Activated CD8-positive, alpha-beta memory T cell treated with anti-CD3 and anti-CD28 coated beads, Interleukin-2, amount 50 U/mL, for 24 hours (primary cell): ENCODE results near the gene TLN1.

ENCODE experiments used
- DNase-seq: peaks from one replicate; pipeline ENCODE4 v3.0.0-alpha.2; 2020; ENCODE audit errors: extremely low read depth

Gene TLN1

DNA sequence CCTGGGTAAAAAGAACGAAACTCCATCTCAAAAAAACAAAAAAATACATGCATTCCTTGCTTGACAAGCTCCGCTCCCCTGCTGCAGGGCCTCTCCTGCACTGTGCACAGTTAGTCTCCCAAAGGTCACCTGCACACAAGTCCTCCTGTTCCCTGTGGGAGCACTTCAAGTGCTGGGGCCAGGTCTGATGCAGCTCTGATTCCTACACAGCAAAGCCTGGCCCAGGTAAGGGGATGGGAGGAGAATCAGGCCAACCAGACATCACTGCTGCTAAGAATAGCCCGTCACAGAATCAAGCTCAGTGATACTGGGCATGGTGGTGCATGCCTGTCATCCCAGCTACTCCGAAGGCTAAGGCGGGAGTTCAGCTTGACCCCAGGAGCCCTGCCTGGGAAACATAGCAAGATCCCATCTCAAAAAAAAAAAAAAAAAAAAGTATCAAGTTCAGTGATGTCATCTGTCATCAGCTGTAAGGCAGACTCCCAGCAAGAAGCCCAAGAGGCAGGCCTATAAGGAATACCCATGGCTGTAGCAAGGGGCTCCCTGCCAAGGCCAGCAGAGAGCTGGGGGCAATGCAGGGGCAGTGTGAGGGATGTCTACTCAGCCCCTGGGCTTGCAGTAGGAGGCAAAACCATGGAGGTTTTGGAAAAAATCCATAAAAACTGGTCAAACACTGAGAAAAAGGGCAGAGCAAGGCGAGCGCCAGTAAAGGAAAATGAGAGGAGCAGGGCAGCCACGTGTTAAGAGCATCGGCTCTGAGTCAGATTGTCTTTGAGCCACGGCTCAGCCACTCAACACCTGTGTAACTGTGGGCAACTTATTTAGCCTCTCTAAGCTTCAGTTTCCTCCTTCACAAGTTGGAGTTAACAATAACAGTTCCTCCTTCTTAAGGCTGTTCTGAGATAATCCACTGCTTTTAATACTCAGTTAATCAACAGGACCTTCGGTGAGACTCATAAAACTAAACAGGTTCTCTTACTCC is 45.5 kb downstream of the TLN1 start:
- no peak for DNase-seq

DNA sequence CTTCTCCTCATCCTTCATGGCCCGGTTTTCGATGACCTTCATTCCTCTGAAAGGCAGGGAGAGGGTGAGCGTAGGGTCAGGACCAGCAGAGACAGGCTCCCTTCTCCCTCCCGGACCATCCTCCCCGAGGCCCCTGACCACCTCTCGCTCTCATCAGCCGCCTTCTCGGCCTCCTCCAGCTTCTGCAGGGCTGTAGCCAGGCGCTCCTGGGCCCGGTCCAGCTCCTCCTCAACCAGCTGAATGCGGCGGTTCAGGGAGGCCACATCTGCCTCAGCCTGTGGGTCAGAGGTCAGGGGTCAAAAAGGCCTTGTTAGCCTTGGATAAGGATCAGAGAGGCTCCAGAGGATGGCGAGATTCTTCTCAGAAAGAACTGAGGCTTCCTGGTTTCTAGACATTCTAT is 46.5 kb downstream of the TLN1 start:
- no peak for DNase-seq

- no peak for DNase-seq
These were observed 47.1 kb downstream of the TLN1 start for GRCh38 chr9:35684921-35685320.

GRCh38 chr9:35683323-35683722 is 48.7 kb downstream of the TLN1 start:
- no peak for DNase-seq

DNA sequence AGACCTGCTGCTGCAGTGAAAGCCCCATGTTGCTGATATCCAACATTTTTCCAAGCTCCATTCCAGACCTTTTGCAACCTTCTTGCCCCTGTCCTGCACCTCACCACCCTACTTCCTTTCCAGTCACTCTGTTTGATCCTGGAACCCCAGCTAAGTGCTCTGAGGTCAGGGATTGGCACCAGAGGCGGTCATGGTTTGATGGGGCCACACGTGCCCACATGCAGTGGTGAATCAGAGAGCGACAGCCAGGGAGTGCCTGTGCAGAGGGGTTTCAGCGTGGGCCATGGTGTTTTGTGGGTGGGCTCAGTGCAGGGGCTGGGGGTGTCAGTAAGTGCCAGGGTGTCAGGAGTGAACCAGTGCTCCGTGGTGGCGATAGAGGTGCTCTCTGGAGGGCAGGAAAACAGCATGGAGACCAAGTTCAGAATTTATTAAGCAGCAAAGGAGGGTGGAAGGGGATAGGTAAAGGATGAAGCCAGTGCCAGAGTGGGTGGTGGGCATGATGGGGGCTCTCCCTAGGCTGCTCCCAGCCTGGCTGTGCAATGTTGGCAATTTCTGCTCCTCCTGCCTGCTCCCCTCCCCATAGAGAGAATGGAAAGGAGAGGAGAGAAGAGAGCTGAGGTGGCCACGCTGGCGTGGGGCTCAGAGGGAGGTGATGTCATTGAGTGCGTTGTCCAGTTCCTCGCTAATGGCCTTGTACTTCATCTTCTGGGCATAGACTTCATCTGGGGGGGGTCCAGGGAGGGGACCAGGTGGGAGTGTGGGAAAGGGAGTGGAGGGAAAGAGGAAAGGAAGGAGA is 49.3 kb downstream of the TLN1 start:
- no peak for DNase-seq

- DNase-seq = no peak
These were observed 49.9 kb downstream of the TLN1 start for GRCh38 chr9:35682051-35682450.

GRCh38 chr9:35681341-35682002 is 50.5 kb downstream of the TLN1 start:
- DNase-seq = no peak

- no peak for DNase-seq
These were observed 51.5 kb downstream of the TLN1 start for GRCh38 chr9:35680331-35681105.

DNA sequence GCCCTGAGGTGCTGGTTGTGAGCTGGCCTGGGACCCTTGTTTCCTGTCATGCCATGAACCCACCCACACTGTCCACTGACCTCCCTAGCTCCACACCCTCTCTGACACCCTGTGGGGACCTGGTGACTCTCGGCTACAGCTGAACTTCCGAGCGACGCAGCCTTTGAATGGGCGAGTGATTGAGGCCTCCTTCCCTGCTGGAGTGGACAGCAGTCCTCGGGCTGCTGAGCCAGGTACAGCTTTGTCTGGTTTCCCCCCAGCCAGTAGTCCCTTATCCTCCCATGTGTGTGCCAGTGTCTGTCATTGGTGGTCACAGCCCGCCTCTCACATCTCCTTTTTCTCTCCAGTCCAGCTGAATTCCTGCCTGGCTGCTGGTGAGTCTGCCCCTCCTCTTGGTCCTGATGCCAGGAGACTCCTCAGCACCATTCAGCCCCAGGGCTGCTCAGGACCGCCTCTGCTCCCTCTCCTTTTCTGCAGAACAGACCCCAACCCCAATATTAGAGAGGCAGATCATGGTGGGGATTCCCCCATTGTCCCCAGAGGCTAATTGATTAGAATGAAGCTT is 52.1 kb downstream of the TLN1 start:
- DNase-seq = no peak

- no peak for DNase-seq
These were observed 52.9 kb downstream of the TLN1 start for GRCh38 chr9:35679091-35679490.

DNA sequence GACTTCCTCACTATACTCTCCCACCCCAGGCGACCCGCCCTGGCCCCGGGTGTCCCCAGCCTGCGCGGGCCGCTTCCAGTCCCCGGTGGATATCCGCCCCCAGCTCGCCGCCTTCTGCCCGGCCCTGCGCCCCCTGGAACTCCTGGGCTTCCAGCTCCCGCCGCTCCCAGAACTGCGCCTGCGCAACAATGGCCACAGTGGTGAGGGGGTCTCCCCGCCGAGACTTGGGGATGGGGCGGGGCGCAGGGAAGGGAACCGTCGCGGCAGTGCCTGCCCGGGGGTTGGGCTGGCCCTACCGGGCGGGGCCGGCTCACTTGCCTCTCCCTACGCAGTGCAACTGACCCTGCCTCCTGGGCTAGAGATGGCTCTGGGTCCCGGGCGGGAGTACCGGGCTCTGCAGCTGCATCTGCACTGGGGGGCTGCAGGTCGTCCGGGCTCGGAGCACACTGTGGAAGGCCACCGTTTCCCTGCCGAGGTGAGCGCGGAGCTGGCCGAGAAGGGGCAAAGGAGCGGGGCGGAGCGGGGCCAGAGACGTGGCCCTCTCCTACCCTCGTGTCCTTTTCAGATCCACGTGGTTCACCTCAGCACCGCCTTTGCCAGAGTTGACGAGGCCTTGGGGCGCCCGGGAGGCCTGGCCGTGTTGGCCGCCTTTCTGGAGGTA is 56.1 kb downstream of the TLN1 start:
- DNase-seq = no peak

GRCh38 chr9:35675204-35675603 is 56.8 kb downstream of the TLN1 start:
- DNase-seq = no peak

DNA sequence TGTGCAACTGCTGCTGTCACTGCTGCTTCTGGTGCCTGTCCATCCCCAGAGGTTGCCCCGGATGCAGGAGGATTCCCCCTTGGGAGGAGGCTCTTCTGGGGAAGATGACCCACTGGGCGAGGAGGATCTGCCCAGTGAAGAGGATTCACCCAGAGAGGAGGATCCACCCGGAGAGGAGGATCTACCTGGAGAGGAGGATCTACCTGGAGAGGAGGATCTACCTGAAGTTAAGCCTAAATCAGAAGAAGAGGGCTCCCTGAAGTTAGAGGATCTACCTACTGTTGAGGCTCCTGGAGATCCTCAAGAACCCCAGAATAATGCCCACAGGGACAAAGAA is 58.0 kb downstream of the TLN1 start:
- no peak for DNase-seq

GRCh38 chr9:35673132-35674024 is 58.6 kb downstream of the TLN1 start, which contains the start of gene CA9:
CA9 (plus strand) TSS chr9:35673928; CDS start chr9:35673960, 32 bp downstream.
- DNase-seq = no peak

- DNase-seq = no peak
These were observed 62.5 kb downstream of the TLN1 start for GRCh38 chr9:35669331-35670145.

- no peak for DNase-seq
These were observed 64.1 kb downstream of the TLN1 start for GRCh38 chr9:35667939-35668338.

GRCh38 chr9:35666549-35666948 is 65.4 kb downstream of the TLN1 start:
- no peak for DNase-seq

GRCh38 chr9:35666045-35666444 is 66.0 kb downstream of the TLN1 start:
- DNase-seq = no peak

DNA sequence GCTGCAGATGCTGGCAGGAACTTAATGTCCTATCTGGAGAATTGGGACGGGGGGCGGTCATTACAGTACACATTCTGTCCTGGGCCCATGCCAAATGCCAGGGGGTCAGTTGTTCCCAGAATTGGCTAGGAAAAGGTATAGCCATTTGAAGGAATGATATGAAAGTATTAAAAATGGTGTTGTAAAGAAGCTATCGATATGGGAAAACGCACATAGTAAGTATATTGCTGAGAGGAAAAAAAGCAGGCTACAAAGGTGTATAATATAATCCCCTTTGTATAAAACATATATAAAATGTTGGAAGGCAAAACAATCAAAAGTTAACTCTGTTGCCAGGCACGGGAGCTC is 66.5 kb downstream of the TLN1 start:
- DNase-seq = no peak
